ENCODE data around the gene TECTB.

The TECTB gene

GRCh38 chr10:112333452-112333851 lies 50.3 kb downstream of the TECTB start:
- no peak overlapping the region for H2AFZ ChIP-seq (ENCODE audit: low read depth, low read length)
- TF ChIP-seq EZH2 (IDR thresholded peaks at IDR 0.05; ENCODE audit: borderline replicate concordance, low read depth, low read length, severe bottlenecking), result no peak
- TF ChIP-seq CTCF (IDR thresholded peaks at IDR 0.05; ENCODE audit: borderline replicate concordance, extremely low read depth, low read length, poor library complexity, severe bottlenecking), result no peak
- no peak for DNase-seq
- H3K4me3 ChIP-seq (ENCODE audit: low read depth in 1 of 2, low read length in 2 of 2), result no peak overlapping the region
- no peaks in the 10 kb centered on the region for H4K20me1 ChIP-seq (ENCODE audit: insufficient read depth, low read length)
- no peak overlapping the region for H3K9ac ChIP-seq (ENCODE audit: low read depth, low read length)
- H3K36me3 ChIP-seq (ENCODE audit: insufficient read depth, low read length), result no peaks in the 10 kb centered on the region
- H3K4me2 ChIP-seq (ENCODE audit: insufficient read depth, low read length), result no peak overlapping the region
- no peak overlapping the region for H3K27ac ChIP-seq (ENCODE audit: low read length)
- H3K79me2 ChIP-seq (ENCODE audit: insufficient read depth, low read length), result no peaks in the 10 kb centered on the region
- H3K27me3 ChIP-seq (ENCODE audit: insufficient read depth, low read length, poor library complexity), result peaks cover 32% of the 10 kb centered on the region
- no peaks in the 10 kb centered on the region for H3K9me3 ChIP-seq (ENCODE audit: insufficient read depth, low read length, severe bottlenecking)
- no peak for ATAC-seq (ENCODE audit: insufficient read depth, low read depth)
- no peaks in the 10 kb centered on the region for H3K4me1 ChIP-seq (ENCODE audit: insufficient read depth, low read length)

- H3K9ac ChIP-seq (ENCODE audit: low read depth, low read length), result no peak overlapping the region
- H3K9me3 ChIP-seq (ENCODE audit: insufficient read depth, low read length, severe bottlenecking), result no peaks in the 10 kb centered on the region
- no peak overlapping the region for H3K4me3 ChIP-seq (ENCODE audit: low read depth in 1 of 2, low read length in 2 of 2)
- no peaks in the 10 kb centered on the region for H3K4me1 ChIP-seq (ENCODE audit: insufficient read depth, low read length)
- H3K27ac ChIP-seq (ENCODE audit: low read length), result no peak overlapping the region
- no peaks in the 10 kb centered on the region for H3K79me2 ChIP-seq (ENCODE audit: insufficient read depth, low read length)
- no peak for DNase-seq
- no peak overlapping the region for H3K4me2 ChIP-seq (ENCODE audit: insufficient read depth, low read length)
- peaks cover 32% of the 10 kb centered on the region for H3K27me3 ChIP-seq (ENCODE audit: insufficient read depth, low read length, poor library complexity)
- TF ChIP-seq EZH2 (IDR thresholded peaks at IDR 0.05; ENCODE audit: borderline replicate concordance, low read depth, low read length, severe bottlenecking) (no peak), CTCF (IDR thresholded peaks at IDR 0.05; ENCODE audit: borderline replicate concordance, extremely low read depth, low read length, poor library complexity, severe bottlenecking) (no peak)
- ATAC-seq (ENCODE audit: insufficient read depth, low read depth), result no peak
- H4K20me1 ChIP-seq (ENCODE audit: insufficient read depth, low read length), result no peaks in the 10 kb centered on the region
- H3K36me3 ChIP-seq (ENCODE audit: insufficient read depth, low read length), result no peaks in the 10 kb centered on the region
- no peak overlapping the region for H2AFZ ChIP-seq (ENCODE audit: low read depth, low read length)
Measured at GRCh38 chr10:112335111-112335867, 52.1 kb downstream of the TECTB start.

GRCh38 chr10:112335868-112336265 lies 52.7 kb downstream of the TECTB start:
- peaks cover 32% of the 10 kb centered on the region for H3K27me3 ChIP-seq (ENCODE audit: insufficient read depth, low read length, poor library complexity)
- TF ChIP-seq CTCF (IDR thresholded peaks at IDR 0.05; ENCODE audit: borderline replicate concordance, extremely low read depth, low read length, poor library complexity, severe bottlenecking) (no peak), EZH2 (IDR thresholded peaks at IDR 0.05; ENCODE audit: borderline replicate concordance, low read depth, low read length, severe bottlenecking) (no peak)
- no peak overlapping the region for H3K9ac ChIP-seq (ENCODE audit: low read depth, low read length)
- H3K9me3 ChIP-seq (ENCODE audit: insufficient read depth, low read length, severe bottlenecking), result no peaks in the 10 kb centered on the region
- no peak overlapping the region for H3K27ac ChIP-seq (ENCODE audit: low read length)
- H2AFZ ChIP-seq (ENCODE audit: low read depth, low read length), result no peak overlapping the region
- ATAC-seq (ENCODE audit: insufficient read depth, low read depth) (no peak), DNase-seq (no peak)
- H3K4me2 ChIP-seq (ENCODE audit: insufficient read depth, low read length), result no peak overlapping the region
- no peaks in the 10 kb centered on the region for H4K20me1 ChIP-seq (ENCODE audit: insufficient read depth, low read length)
- no peaks in the 10 kb centered on the region for H3K36me3 ChIP-seq (ENCODE audit: insufficient read depth, low read length)
- no peak overlapping the region for H3K4me3 ChIP-seq (ENCODE audit: low read depth in 1 of 2, low read length in 2 of 2)
- no peaks in the 10 kb centered on the region for H3K4me1 ChIP-seq (ENCODE audit: insufficient read depth, low read length)
- no peaks in the 10 kb centered on the region for H3K79me2 ChIP-seq (ENCODE audit: insufficient read depth, low read length)

Data from DND-41 (cell line).